Activated CD8-positive, alpha-beta memory T cell treated with anti-CD3 and anti-CD28 coated beads, Interleukin-2, amount 50 U/mL, for 1 hour (primary cell): Measurements from ENCODE around the gene TYSND1.
"Not testable (repeated sequence)": the region's sequence is repeated elsewhere in the genome, so short reads cannot be mapped to it uniquely, and the experiment has no call there.

ENCODE experiments used
- DNase-seq: peaks from one replicate; pipeline ENCODE4 v3.0.0-alpha.2; 2020; ENCODE audit errors: extremely low read depth

TYSND1 gene

GRCh38 chr10:70164163-70164562 lies 17.7 kb upstream of the TYSND1 start:
- no peak for DNase-seq

- DNase-seq = no peak
Observed at GRCh38 chr10:70163448-70163847, 16.9 kb upstream of the TYSND1 start.

- no peak for DNase-seq
Observed at GRCh38 chr10:70162892-70163201, 16.3 kb upstream of the TYSND1 start.

- no peak for DNase-seq
Observed at GRCh38 chr10:70162151-70162891, 15.8 kb upstream of the TYSND1 start.

GRCh38 chr10:70160798-70161197 lies 14.3 kb upstream of the TYSND1 start:
- DNase-seq = no peak

GRCh38 chr10:70159366-70159765 lies 12.9 kb upstream of the TYSND1 start:
- not testable (repeated sequence) for DNase-seq

GRCh38 chr10:70158113-70158512 lies 11.6 kb upstream of the TYSND1 start:
- no peak for DNase-seq

GRCh38 chr10:70155255-70155838 lies 8.8 kb upstream of the TYSND1 start:
- no peak for DNase-seq

GRCh38 chr10:70148516-70148915 lies 2.0 kb upstream of the TYSND1 start:
- DNase-seq = no peak

GRCh38 chr10:70147259-70147625 lies 742 bp upstream of the TYSND1 start:
- DNase-seq = no peak

- DNase-seq = peak; percentile 33
Observed at GRCh38 chr10:70145666-70146488, 623 bp downstream of the TYSND1 start.

GRCh38 chr10:70145166-70145665 lies 1.3 kb downstream of the TYSND1 start:
- DNase-seq = no peak

GRCh38 chr10:70144372-70145110 lies 2.0 kb downstream of the TYSND1 start:
- no peak for DNase-seq

- DNase-seq = no peak
Observed at GRCh38 chr10:70142555-70142954, 3.9 kb downstream of the TYSND1 start.

GRCh38 chr10:70140297-70140696 lies 6.2 kb downstream of the TYSND1 start:
- no peak for DNase-seq

- DNase-seq = no peak
Observed at GRCh38 chr10:70139997-70140250, 6.6 kb downstream of the TYSND1 start.

- DNase-seq = no peak
Observed at GRCh38 chr10:70139151-70139996, 7.1 kb downstream of the TYSND1 start.

GRCh38 chr10:70137927-70138883 lies 8.3 kb downstream of the TYSND1 start:
- DNase-seq = no peak

- DNase-seq = no peak
Observed at GRCh38 chr10:70137135-70137534, 9.4 kb downstream of the TYSND1 start.

GRCh38 chr10:70135684-70136083 lies 10.8 kb downstream of the TYSND1 start:
- DNase-seq = no peak
